H1 (cell line): ENCODE results near the gene DNAJC5G. TPM values are rescaled to one million over a fixed set of nuclear protein-coding genes. Genes with fewer than 3 reads are reported as not detected.

ENCODE experiments used
- CTCF ChIA-PET: fragments of 300-600 bp; sonication (Branson Sonifier 250); formaldehyde crosslinking; loops from one replicate; lab custom pipeline; 2021; ENCODE audit not compliant: partially characterized antibody; lab: Charles Lee
- POLR2A ChIA-PET: fragments of 300-600 bp; sonication (Branson Sonifier 250); formaldehyde crosslinking; loops from one replicate; lab custom pipeline; 2021; ENCODE audit warnings: inconsistent platforms; ENCODE audit not compliant: partially characterized antibody; lab: Charles Lee
- DNase-seq, 2 experiments: peaks; one replicate each; pipeline versions ENCODE4 v3.0.0 to v3.0.0-alpha.2; 2010 to 2022; ENCODE audit warnings: low spot score in 2 of 2, low read depth in 1 of 2, mixed read lengths in 1 of 2
- FAIRE-seq: peaks from 2 replicates; lab custom pipeline; 2011; peaks lifted over from hg19 to GRCh38; lab: Jason Lieb, UNC
- H2AFZ ChIP-seq: 2 replicates; pipeline ENCODE4 v1.8.1; 2012; ENCODE audit warnings: low read length, inconsistent platforms
- H2AK5ac ChIP-seq: 2 replicates; pipeline ENCODE4 v1.6.1; 2013; ENCODE audit warnings: low read depth, low read length
- H2BK120ac ChIP-seq: replicated peaks from 2 replicates; pipeline ENCODE3; 2013; ENCODE audit warnings: low read depth, low read length, inconsistent platforms
- H2BK12ac ChIP-seq: 2 replicates; pipeline ENCODE4 v1.6.1; 2013; ENCODE audit warnings: low read depth, low read length
- H2BK15ac ChIP-seq: 2 replicates; pipeline ENCODE4 v1.6.1; 2013; ENCODE audit warnings: low read length
- H2BK20ac ChIP-seq: 2 replicates; pipeline ENCODE4 v1.6.1; 2013; ENCODE audit warnings: low read length
- H2BK5ac ChIP-seq: 2 replicates; pipeline ENCODE4 v1.6.1; 2013; ENCODE audit warnings: low read depth, low read length
- H3K14ac ChIP-seq: 2 replicates; pipeline ENCODE4 v1.6.1; 2013; ENCODE audit warnings: inconsistent platforms; ENCODE audit not compliant: insufficient read length
- H3K18ac ChIP-seq: 2 replicates; pipeline ENCODE4 v1.6.1; 2013; ENCODE audit warnings: low read length; ENCODE audit errors: extremely low read depth
- H3K23ac ChIP-seq: 2 replicates; pipeline ENCODE4 v1.6.1; 2013; ENCODE audit warnings: inconsistent platforms; ENCODE audit not compliant: insufficient read length
- H3K23me2 ChIP-seq: 2 replicates; pipeline ENCODE4 v1.6.1; 2013; ENCODE audit warnings: low read depth, low read length
- H3K27ac ChIP-seq: 2 replicates; pipeline ENCODE4 v1.6.1; 2011; ENCODE audit warnings: low read depth, low read length, inconsistent platforms
- H3K27me3 ChIP-seq, 4 experiments: replicated peaks in 1 of 4; 1 replicate in 1 of 4; 2 replicates in 3 of 4; pipeline versions ENCODE4 v1.6.1 to v1.8.1; 2011 to 2013; ENCODE audit warnings: low read length in 3 of 4, mild to moderate bottlenecking in 3 of 4, inconsistent platforms in 2 of 4, mixed read lengths in 2 of 4, moderate library complexity in 1 of 4; ENCODE audit not compliant: control insufficient read depth in 3 of 4, insufficient read depth in 3 of 4; ENCODE audit errors: extremely low read depth in 1 of 4
- H3K36me3 ChIP-seq, 4 experiments: 2 replicates each; pipeline versions ENCODE4 v1.6.1 to v1.8.1; 2011 to 2013; ENCODE audit warnings: mild to moderate bottlenecking in 4 of 4, low read length in 3 of 4, moderate library complexity in 2 of 4, control low read depth in 1 of 4, inconsistent platforms in 1 of 4; ENCODE audit not compliant: insufficient read depth in 4 of 4, control insufficient read depth in 2 of 4
- H3K4ac ChIP-seq: replicated peaks from 2 replicates; pipeline ENCODE3; 2013; ENCODE audit warnings: low read length, low read depth, mixed read lengths, inconsistent platforms; ENCODE audit not compliant: insufficient read length
- H3K4me1 ChIP-seq, 4 experiments: replicated peaks in 1 of 4; 1 replicate in 1 of 4; 2 replicates in 3 of 4; pipeline versions ENCODE4 v1.6.1 to v1.8.1; 2011 to 2013; ENCODE audit warnings: low read length in 3 of 4, inconsistent platforms in 2 of 4, mixed read lengths in 1 of 4; ENCODE audit not compliant: insufficient read depth in 4 of 4, control insufficient read depth in 3 of 4
- H3K4me2 ChIP-seq, 2 experiments: 2 replicates each; pipeline versions ENCODE4 v1.6.1 to v1.8.1; 2011 to 2013; ENCODE audit warnings: low read depth in 2 of 2, low read length in 2 of 2, control low read depth in 1 of 2, inconsistent platforms in 1 of 2, mild to moderate bottlenecking in 1 of 2; ENCODE audit not compliant: insufficient read depth in 1 of 2
- H3K4me3 ChIP-seq, 4 experiments: fragments of 200-600, 300-600 bp in 1 of 4; sonication (generic), shearing (Covaris generic), sonication (Bioruptor Twin) in 1 of 4; 2 replicates each; pipeline versions ENCODE4 v1.5.1 to v1.8.1; 2011 to 2016; ENCODE audit warnings: low read length in 4 of 4, low read depth in 3 of 4, control low read depth in 2 of 4, inconsistent platforms in 2 of 4, mild to moderate bottlenecking in 2 of 4, mixed read lengths in 1 of 4, moderate library complexity in 1 of 4; ENCODE audit not compliant: insufficient read depth in 2 of 4; ENCODE audit errors: extremely low read depth in 1 of 4
- H3K56ac ChIP-seq: replicated peaks from 2 replicates; pipeline ENCODE3; 2013; ENCODE audit warnings: low read depth, mild to moderate bottlenecking, mixed read lengths, low read length, inconsistent platforms; ENCODE audit not compliant: insufficient read length
- H3K79me1 ChIP-seq: 2 replicates; pipeline ENCODE4 v1.6.1; 2013; ENCODE audit warnings: low read depth, low read length, control low read depth
- H3K79me2 ChIP-seq, 2 experiments: 2 replicates each; pipeline versions ENCODE4 v1.6.1 to v1.8.1; 2012 to 2013; ENCODE audit warnings: low read length in 2 of 2, mild to moderate bottlenecking in 2 of 2, inconsistent platforms in 1 of 2; ENCODE audit not compliant: insufficient read depth in 2 of 2, control insufficient read depth in 1 of 2
- H3K9ac ChIP-seq, 4 experiments: replicated peaks in 1 of 4; 1 replicate in 1 of 4; 2 replicates in 3 of 4; pipeline versions ENCODE4 v1.6.1 to v1.8.1; 2011 to 2013; ENCODE audit warnings: low read depth in 3 of 4, low read length in 3 of 4, control low read depth in 2 of 4, mild to moderate bottlenecking in 2 of 4, moderate library complexity in 2 of 4, inconsistent platforms in 1 of 4; ENCODE audit errors: extremely low read depth in 1 of 4
- H3K9me3 ChIP-seq, 2 experiments: 2 replicates each; pipeline versions ENCODE4 v1.6.1 to v1.8.1; 2012 to 2013; ENCODE audit warnings: mild to moderate bottlenecking in 2 of 2, moderate library complexity in 2 of 2, control low read depth in 1 of 2, inconsistent platforms in 1 of 2, low read depth in 1 of 2, low read length in 1 of 2, mixed read lengths in 1 of 2; ENCODE audit not compliant: insufficient read depth in 2 of 2
- H4K20me1 ChIP-seq, 2 experiments: replicated peaks in 1 of 2; 2 replicates each; pipeline versions ENCODE3 to v1.8.1; 2011 to 2013; ENCODE audit warnings: inconsistent platforms in 2 of 2, low read length in 2 of 2, mild to moderate bottlenecking in 1 of 2; ENCODE audit not compliant: insufficient read depth in 2 of 2, control insufficient read depth in 1 of 2
- H4K5ac ChIP-seq: 2 replicates; pipeline ENCODE4 v1.6.1; 2013; ENCODE audit warnings: low read length, low read depth, mixed read lengths, inconsistent platforms; ENCODE audit not compliant: insufficient read length
- H4K8ac ChIP-seq: 2 replicates; pipeline ENCODE4 v1.8.0; 2013; ENCODE audit warnings: mild to moderate bottlenecking, moderate library complexity, low read length, inconsistent platforms; ENCODE audit not compliant: insufficient read depth; ENCODE audit errors: extremely low read depth
- H4K91ac ChIP-seq: replicated peaks from 2 replicates; pipeline ENCODE3; 2013; ENCODE audit warnings: low read length, mixed read lengths, inconsistent platforms; ENCODE audit not compliant: insufficient read length
- ATF2 ChIP-seq: IDR thresholded peaks from 2 replicates; pipeline ENCODE4 v1.6.1; 2012; ENCODE audit warnings: low read length, inconsistent platforms
- CBX5 ChIP-seq: fragments of 300-800, 300-1000 bp; sonication (generic); IDR thresholded peaks from 2 replicates; pipeline ENCODE4 v1.7.1; 2016; ENCODE audit warnings: antibody characterized with exemption, low read length, low read depth
- JUND ChIP-seq: IDR thresholded peaks from 2 replicates; pipeline ENCODE4 v1.6.1; 2011; ENCODE audit warnings: mild to moderate bottlenecking, improper control_type of control experiment, low read length
- PHF8 ChIP-seq: fragments of 200-600 bp; sonication (generic); conservative IDR thresholded peaks from 2 replicates; pipeline ENCODE4 v1.7.1; 2012; ENCODE audit warnings: low read depth, mild to moderate bottlenecking, inconsistent platforms, low read length, moderate library complexity
- RBBP5 ChIP-seq: IDR thresholded peaks from 2 replicates; pipeline ENCODE4 v1.7.1; 2012; ENCODE audit warnings: low read depth, mild to moderate bottlenecking, inconsistent platforms, low read length, moderate library complexity, borderline replicate concordance
- RXRA ChIP-seq: IDR thresholded peaks from 2 replicates; pipeline ENCODE4 v1.6.1; 2011; ENCODE audit warnings: low read depth, mild to moderate bottlenecking, low read length, moderate library complexity; ENCODE audit not compliant: insufficient read depth
- SIX5 ChIP-seq: IDR thresholded peaks from 2 replicates; pipeline ENCODE4 v1.6.1; 2011; ENCODE audit warnings: mild to moderate bottlenecking, low read depth, low read length
- SP1 ChIP-seq: IDR thresholded peaks from 2 replicates; pipeline ENCODE4 v1.6.1; 2011; ENCODE audit warnings: low read depth, low read length
- SRF ChIP-seq: IDR thresholded peaks from 2 replicates; pipeline ENCODE4 v1.6.1; 2011; ENCODE audit warnings: mild to moderate bottlenecking, low read depth, low read length, moderate library complexity
- WGBS, 2 experiments: shearing (Covaris generic) in 1 of 2; methylation state at CpG; one replicate each; pipeline versions ENCODE4 v1.1.6 to v1.1.7; 2013 to 2015; ENCODE audit warnings: low lambda C conversion rate in 2 of 2, mixed read lengths in 2 of 2, inconsistent platforms in 1 of 2, low coverage in 1 of 2, missing lambda C conversion rate in 1 of 2; ENCODE audit not compliant: insufficient replicate concordance in 2 of 2, insufficient coverage in 1 of 2, insufficient read length in 1 of 2; ENCODE audit errors: extremely low coverage in 1 of 2, missing lambda C conversion rate in 1 of 2; 5-methylcytosine and 5-hydroxymethylcytosine counted together
- polyA plus RNA-seq, 7 experiments: library from polyadenylated mRNA; depleted of rRNA in 3 of 7; stranded (reverse) in 5 of 7; unstranded in 2 of 7; fragments of >200 nt in 5 of 7; fragments of 200-250 nt in 2 of 7; gene quantifications; 1 replicate in 5 of 7; 2 replicates in 1 of 7; 4 replicates in 1 of 7; pipeline versions ENCODE4 v1.2.1 to v1.2.3, GENCODE V29; 2011 to 2013; ENCODE audit warnings: missing spikeins in 2 of 7, mixed read lengths in 2 of 7
- total RNA-seq: library from RNA; stranded (reverse); fragmentation: NEBNext Ultra II Directional; extraction: Animal tissue kit (Norgen Biotek cat#: 25700); gene quantifications from 2 replicates; pipeline ENCODE4 v1.2.1, GENCODE V29; 2021

Gene DNAJC5G
- total and polyA plus RNA-seq, 2 of the 8 experiments (the other 6 are each of a cell fraction or from before 2014, with no cell fraction given) = 0.83 to 1.4 TPM

- no peak overlapping the region for H3K4ac ChIP-seq
- H3K4me2 ChIP-seq = no peak overlapping the region; a peak in 1 of 4 replicates
- H2BK20ac ChIP-seq = no peak overlapping the region
- H3K27ac ChIP-seq = no peak overlapping the region
- H2AFZ ChIP-seq = no peak overlapping the region
- no peaks in the 10 kb centered on the region; a peak in 1 of 4 replicates for H3K79me2 ChIP-seq
- ChIA-PET CTCF (interaction anchor here (1.5 to 10.3 kb wide), 4 partner anchors 9 to 45 kb away, joined by 3 to 128 read pairs (median 8); partner anchors contain the start of genes EIF2B4, SNX17 and UCN), POLR2A (interaction anchor here (0.6 to 9.4 kb wide), 11 partner anchors 9 to 83 kb away, joined by 3 to 105 read pairs (median 11); partner anchors contain the start of genes TRIM54, UCN and ZNF513)
- no peak overlapping the region for H2BK120ac ChIP-seq
- H3K23ac ChIP-seq = no peak overlapping the region
- no peak overlapping the region for H3K18ac ChIP-seq
- no peaks in the 10 kb centered on the region for H3K79me1 ChIP-seq
- FAIRE-seq (no peak), DNase-seq (no peak)
- peaks cover 27 to 37% (median 34%) of the 10 kb centered on the region in 4 experiments for H3K36me3 ChIP-seq
- H3K9ac ChIP-seq = no peak overlapping the region
- H3K4me3 ChIP-seq = no peak overlapping the region
- H3K56ac ChIP-seq = no peak overlapping the region
- no peak overlapping the region for H4K8ac ChIP-seq
- no peak overlapping the region for H4K5ac ChIP-seq
- no peak overlapping the region for H2BK12ac ChIP-seq
- H3K9me3 ChIP-seq = no peaks in the 10 kb centered on the region; a peak in 1 of 4 replicates
- no peak overlapping the region for H2BK5ac ChIP-seq
- no peak overlapping the region for H2BK15ac ChIP-seq
- H4K91ac ChIP-seq = no peak overlapping the region
- H3K14ac ChIP-seq = no peak overlapping the region
- H4K20me1 ChIP-seq = no peaks in the 10 kb centered on the region
- H3K4me1 ChIP-seq = peaks cover 0 to 10% (median 0%) of the 10 kb centered on the region in 4 experiments; a peak in 4 of 7 replicates
- H3K23me2 ChIP-seq = peaks cover 7% of the 10 kb centered on the region
- no peak overlapping the region for H2AK5ac ChIP-seq
- 94% methylated on average over 5 of the region's 5 CpGs; no CpG with 5 or more reads in 1 of the 2 experiments for WGBS, 2 experiments
- H3K27me3 ChIP-seq = no peaks in the 10 kb centered on the region
- no peak for TF ChIP-seq CBX5
- no peak for TF ChIP-seq JUND
- no peak for TF ChIP-seq RXRA
- TF ChIP-seq PHF8 = no peak
- TF ChIP-seq SRF = no peak
- no peak for TF ChIP-seq SP1
- TF ChIP-seq ATF2 = no peak
- TF ChIP-seq RBBP5 = no peak
- no peak for TF ChIP-seq SIX5
Measured at GRCh38 chr2:27324720-27325119, 49.5 kb downstream of the DNAJC5G start.
